Measurements from ENCODE around the gene DEPDC1.
A peak's percentile ranks its signal among the peaks of the same experiment; 100 is the strongest.
"Not testable (repeated sequence)": the region's sequence is repeated elsewhere in the genome, so short reads cannot be mapped to it uniquely, and the experiment has no call there.

Gene DEPDC1

GRCh38 chr1:68496680-68497357 lies at the start of gene DEPDC1:
DEPDC1 (minus strand) TSS chr1:68497082; CDS start chr1:68496999, 83 bp downstream.
- DNase-seq = peak; percentile 56

DNA sequence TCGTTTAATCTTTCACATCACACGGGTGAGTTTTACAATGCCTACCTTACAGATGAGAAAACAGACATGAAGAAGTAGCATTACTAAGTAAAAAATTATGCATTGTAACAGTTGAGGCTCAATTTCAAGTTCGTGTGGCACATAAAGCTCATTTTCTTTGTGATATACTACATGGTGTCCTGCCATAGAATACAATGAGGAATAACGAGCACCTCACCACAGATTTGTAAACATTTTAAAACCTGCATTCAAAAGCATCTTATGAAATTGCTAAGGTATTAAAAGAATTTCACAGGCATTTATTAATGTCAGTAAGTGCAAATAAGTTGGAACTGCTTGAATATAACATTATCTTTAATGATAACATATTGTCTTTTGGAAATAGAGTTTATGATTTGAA lies 47.8 kb upstream of the DEPDC1 start:
- no peak for DNase-seq

DNA sequence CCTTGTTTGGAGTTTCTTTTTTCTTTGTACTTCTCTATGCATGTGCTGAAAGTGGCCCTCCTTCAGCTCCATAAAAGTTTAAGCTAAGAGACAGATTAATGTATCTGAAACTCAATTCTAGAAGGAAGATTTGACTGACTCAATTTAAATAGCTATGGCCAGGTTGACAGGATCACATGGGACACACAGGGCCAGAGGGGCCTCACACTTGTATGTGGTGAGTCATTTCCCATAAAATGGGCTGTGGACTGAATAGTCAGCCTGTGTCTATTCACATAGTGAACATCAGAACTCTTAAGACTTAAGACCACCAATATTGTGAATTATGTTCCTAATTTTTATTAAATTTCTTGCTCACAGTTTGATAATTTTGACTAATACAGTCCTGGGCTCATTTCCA lies 45.7 kb upstream of the DEPDC1 start:
- no peak for DNase-seq

GRCh38 chr1:68538941-68539340 lies 42.1 kb upstream of the DEPDC1 start:
- DNase-seq = no peak

DNA sequence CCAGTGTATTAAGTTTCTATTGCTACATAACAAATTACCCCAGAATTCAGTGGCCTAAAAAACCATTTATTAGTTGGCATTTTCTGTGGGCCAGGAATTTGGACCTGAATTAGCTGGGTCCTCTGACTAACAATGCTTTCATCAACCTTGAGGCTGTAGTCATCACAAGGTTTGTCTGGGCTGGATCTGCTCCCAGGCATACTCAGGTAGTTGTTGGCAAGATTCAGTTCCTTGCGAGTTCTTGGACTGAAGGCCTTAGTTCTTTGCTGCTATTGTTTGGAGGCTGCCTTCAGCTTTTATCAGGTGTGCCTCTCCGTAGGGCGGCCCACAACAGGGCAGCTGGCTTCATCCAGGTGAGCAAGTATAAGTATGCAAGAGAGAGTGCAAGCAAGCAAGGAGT lies 31.4 kb upstream of the DEPDC1 start:
- no peak for DNase-seq

- DNase-seq = no peak
These were observed 28.9 kb upstream of the DEPDC1 start for GRCh38 chr1:68525781-68526180.

- DNase-seq = no peak
These were observed 24.4 kb upstream of the DEPDC1 start for GRCh38 chr1:68521286-68521685.

GRCh38 chr1:68516066-68516465 lies 19.2 kb upstream of the DEPDC1 start:
- DNase-seq = no peak

DNA sequence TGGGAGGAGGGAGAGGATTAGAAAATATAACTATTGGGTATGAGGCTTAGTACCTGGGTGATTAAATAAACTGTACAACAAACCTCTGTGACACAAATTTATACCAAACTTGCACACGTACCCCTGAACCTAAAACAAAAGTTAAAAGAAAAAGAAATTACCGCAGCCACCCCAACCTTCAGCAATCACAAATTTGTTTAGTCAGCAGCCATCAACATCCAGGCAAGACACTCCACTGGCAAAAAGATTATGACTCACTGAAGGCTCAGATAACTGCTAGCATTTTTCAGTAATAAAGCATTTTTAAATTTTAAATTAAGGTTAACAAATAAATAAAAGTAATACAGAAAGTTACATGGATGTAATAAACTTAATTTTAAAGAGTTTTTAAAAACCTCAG lies 14.4 kb upstream of the DEPDC1 start:
- no peak for DNase-seq

GRCh38 chr1:68506386-68506785 lies 9.5 kb upstream of the DEPDC1 start:
- no peak for DNase-seq

DNA sequence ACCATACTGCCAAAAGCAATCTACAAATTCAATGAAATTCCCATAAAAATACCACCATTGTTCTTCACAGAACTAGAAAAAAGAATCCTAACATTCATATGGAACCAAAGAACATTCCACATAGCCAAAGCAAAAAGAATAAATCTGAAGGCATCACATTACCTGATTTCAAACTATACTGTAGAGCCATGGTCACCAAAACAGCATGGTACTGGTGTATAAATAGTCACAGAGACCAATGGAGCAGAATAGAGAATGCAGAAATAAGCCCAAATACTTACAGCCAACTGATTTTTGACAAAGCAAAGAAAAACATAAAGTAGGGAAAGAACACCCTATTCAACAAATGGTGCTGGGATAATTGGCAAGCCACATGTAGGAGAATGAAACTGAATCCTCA lies 6.2 kb upstream of the DEPDC1 start:
- no peak for DNase-seq

DNA sequence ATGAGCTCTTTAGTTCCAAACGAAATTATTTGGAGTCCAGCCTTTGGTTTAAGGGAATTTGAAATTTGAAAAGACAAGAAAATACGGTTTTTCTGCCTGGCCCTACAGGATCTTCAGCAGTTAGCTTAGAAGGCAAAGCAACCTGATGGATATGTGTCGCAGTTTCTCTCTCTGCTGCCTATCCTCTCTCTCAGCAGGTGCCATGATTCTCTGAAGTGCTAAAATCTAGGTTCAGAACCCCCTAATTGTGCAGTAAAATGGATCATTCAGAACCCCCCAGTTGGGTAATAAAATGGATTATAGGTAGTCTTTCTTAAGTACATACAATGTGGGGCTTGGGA lies 446 bp upstream of the DEPDC1 start:
- DNase-seq = no peak

DNA sequence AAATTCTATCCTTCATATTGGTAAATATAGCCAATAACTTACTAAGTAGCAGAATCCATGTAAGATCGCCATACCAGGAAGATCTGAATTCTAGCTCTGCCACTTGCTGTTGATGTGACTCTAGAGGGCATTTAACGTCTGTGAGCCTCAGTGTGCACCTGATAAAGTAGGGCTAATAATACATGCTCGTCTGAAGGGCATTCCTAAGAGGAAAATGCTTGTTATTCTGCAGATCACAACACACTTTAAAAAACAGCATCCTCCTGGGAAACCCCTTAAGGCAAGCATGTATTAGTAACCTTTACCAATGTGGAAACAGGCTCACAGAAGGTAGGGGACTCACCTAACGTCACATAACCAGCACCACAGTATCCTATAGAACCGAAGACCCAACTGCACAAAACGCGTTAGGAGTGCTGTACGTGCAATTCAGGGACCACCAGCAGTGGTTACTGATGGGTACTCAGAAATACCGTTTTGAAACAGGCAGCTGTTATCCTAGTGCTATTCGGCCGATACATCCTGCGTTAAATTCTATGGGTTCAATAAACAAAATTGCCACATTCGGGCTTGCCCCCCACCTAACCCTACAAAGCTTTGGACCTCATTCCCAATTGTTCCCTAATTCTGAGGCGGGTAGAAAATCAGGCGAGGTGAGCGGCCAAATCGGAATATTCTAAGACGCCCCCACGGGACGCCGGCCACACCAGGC lies 758 bp downstream of the DEPDC1 start:
- no peak for DNase-seq

DNA sequence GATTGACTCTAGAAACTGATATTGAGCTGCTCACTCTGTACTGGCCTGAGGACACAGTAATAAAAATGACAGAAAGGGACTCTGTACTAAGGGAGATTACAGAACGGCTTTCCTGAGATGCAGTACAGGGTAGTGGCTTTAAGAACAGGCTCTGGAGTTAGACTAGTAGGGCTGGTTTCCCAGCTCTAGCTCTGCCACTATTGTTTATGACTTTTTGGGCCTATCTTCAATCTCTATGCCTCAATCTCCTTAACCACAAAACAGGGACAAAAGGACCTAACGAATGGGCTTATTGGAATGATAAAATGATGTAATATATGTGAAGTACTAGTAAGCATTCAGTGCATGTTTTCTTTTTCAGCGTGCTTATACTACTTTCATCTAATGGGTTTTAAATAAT lies 1.4 kb downstream of the DEPDC1 start:
- DNase-seq = no peak

- DNase-seq = no peak
These were observed 3.7 kb downstream of the DEPDC1 start for GRCh38 chr1:68493193-68493592.

DNA sequence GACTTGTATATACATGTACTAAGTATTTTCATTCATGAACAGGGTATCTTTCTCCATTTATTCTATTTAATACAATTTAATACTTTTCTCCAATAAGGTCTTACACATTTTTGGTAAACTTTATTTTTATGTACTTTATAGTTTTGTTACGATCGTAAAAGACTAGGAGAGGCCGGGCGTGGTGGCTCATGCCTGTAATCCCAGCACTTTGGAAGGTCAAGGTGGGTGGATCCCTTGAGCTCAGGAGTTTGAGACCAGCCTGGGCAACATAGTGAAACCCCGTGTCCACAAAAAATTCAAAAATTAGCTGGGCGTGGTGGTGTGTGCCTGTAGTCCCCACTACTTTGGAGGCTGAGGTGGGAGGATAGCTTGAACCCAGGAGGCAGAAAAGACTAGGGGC lies 4.6 kb downstream of the DEPDC1 start:
- DNase-seq = not testable (repeated sequence)

DNA sequence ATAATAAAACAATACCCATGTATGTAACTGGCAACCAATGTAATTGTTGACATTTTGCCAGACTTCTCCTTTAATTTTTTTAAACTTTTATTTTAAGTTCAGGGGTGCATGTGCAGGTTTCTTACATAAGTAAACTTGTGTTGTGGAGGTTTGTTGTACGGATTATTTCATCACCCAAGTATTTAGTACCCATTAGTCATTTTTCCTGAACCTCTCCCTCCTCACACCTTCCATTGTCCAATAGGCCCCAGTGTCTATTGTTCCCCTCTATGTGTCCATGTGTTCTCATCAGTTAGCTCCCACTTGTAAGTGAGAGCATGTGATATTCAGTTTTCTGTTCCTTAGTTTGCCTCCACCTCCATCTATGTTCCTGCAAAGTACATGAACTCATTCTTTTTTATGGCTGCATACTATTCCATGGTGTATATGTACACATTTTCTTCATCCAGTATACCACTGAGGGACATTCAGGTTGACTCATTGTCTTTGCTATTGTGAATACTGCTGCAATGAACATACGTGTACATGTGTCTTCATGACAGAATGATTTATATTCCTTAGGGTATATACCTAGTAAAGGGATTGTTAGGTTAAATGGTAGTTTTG lies 6.7 kb downstream of the DEPDC1 start:
- no peak for DNase-seq

DNA sequence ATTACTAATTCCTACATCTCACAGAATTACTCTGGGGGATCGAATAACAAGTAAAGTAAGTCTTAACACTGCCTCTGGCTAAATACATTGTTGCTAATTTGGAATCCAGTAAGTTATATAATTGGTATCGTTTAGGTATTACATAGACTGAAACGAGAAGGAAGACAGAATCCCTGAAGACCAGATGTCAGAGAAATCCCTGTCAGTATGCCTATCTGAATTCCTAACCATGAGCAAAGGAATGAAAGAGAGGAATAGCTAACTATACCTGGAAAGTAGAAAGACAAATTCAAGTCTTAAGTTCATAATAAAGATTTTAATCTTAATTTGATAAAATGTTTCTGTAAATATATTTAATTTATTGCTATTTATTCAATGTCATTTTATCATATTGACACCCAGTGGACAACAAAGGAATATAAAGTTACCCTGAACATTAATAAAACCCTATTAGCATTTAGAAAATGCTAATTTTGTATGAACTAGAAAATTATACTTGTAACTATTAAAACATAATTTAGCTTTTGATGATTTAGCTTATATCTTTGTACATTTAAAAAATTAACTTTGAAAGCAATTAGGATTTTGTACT lies 11.4 kb downstream of the DEPDC1 start:
- DNase-seq = no peak

- DNase-seq = no peak
These were observed 12.3 kb downstream of the DEPDC1 start for GRCh38 chr1:68484618-68485017.

GRCh38 chr1:68481041-68481440 lies 15.8 kb downstream of the DEPDC1 start:
- no peak for DNase-seq

DNA sequence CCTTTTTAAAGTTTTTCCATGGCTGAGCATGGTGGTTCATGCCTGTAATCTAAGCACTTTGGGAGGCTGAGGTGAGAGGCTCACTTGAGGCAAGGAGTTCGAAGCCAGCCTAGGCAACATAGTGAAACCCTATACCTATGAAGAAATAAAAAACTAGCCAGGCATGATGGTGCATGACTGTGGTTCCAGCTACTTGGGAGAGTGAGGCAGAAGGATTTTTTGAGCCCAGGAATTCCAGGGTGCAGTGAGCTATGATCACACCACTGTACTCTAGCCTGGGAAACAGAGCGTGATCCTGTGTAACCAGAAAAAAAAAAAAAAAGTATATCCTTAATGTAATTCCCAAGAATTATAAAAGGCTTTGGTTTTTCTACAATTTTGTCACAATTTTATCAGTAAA lies 17.4 kb downstream of the DEPDC1 start:
- no peak for DNase-seq

- no peak for DNase-seq
These were observed 18.2 kb downstream of the DEPDC1 start for GRCh38 chr1:68478662-68479061.

DNA sequence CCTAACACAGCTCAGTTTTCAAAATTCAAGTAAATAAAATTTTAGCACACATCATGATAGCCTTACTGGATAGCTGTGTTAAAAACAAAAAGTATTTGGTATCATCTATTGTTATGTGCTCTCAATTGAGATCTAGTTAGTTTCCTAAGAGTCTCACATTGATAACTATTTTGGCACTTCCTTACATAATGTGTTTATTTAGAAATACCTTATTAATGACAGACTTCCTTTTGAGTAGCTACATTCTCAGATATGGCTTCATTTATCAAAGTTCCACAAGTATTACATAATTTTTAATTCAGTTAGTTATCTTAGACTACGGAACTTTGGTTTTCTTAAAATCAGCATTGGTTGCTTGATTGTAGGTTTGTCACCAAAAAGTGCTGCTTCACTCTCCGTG lies 20.3 kb downstream of the DEPDC1 start:
- not testable (repeated sequence) for DNase-seq

DNA sequence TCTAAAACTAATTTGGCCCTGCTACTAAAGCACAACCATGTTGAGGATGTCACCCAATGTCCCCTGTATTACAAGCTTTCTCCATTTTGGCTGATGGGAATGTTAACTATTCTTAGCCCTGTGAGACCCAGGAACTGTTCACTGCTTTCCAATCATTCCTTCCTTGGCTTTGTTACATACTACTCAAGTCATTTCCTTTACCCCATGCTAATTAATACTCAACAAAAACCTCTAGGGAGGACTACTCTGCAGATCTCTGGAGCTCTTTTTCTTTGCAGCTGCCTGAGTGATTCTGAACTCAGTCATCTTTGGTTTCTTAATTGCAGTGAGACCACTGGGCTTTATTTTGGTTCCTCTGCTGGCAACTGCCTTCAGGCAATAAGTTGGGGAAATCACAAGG lies 23.8 kb downstream of the DEPDC1 start:
- no peak for DNase-seq
